Measurements from ENCODE around the gene PSMC5. TPM values are rescaled to one million over a fixed set of nuclear protein-coding genes. Genes with fewer than 3 reads are reported as not detected.

Gene PSMC5
- total and polyA plus RNA-seq, 9 of the 15 experiments (the other 6 are each of a cell fraction or from before 2014, with no cell fraction given) = 89.2 to 393 (median 161) TPM

- TF ChIP-seq RBM25 (IDR thresholded peaks at IDR 0.05; ENCODE audit: low read depth, low read length, severe bottlenecking) (peak; percentile 51), ZNF217 (CRISPR knock-in tag; IDR thresholded peaks at IDR 0.05) (no peak), ZBTB43 (CRISPR knock-in tag; IDR thresholded peaks at IDR 0.05) (peak; percentile 94), POLR3G (IDR thresholded peaks at IDR 0.05; ENCODE audit: extremely low read depth, insufficient read length, insufficient replicate concordance) (no peak), RFX1 (IDR thresholded peaks at IDR 0.05) (no peak), JUND (IDR thresholded peaks at IDR 0.05; ENCODE audit: borderline replicate concordance, low read depth, low read length) (peak; percentile 97), JUND (tag; IDR thresholded peaks at IDR 0.05; ENCODE audit: borderline replicate concordance, low read depth, low read length) (peak; percentile 53; the same call in 1 of the 3 replicates), ERF (CRISPR knock-in tag; IDR thresholded peaks at IDR 0.05) (peak; percentile 81), ZNF282 (CRISPR knock-in tag; IDR thresholded peaks at IDR 0.05) (peak; percentile 90; the same call in 1 of the 2 replicates), ZNF785 (CRISPR knock-in tag; IDR thresholded peaks at IDR 0.05) (no peak), TOE1 (IDR thresholded peaks at IDR 0.05; ENCODE audit: borderline replicate concordance) (peak; percentile 99), TOE1 (CRISPR knock-in tag; IDR thresholded peaks at IDR 0.05; ENCODE audit: borderline replicate concordance, low read depth) (peak; percentile 89; the same call in 1 of the 2 replicates), THRB (CRISPR knock-in tag; conservative IDR thresholded peaks at IDR 0.05) (no peak), MLX (CRISPR knock-in tag; conservative IDR thresholded peaks at IDR 0.05) (peak; percentile 63 to 94; a peak in 2 of 4 replicates), RERE (CRISPR knock-in tag; IDR thresholded peaks at IDR 0.05; ENCODE audit: borderline replicate concordance) (peak; percentile 85; the same call in 1 of the 2 replicates)
- TF ChIP-seq, protein P1, sequence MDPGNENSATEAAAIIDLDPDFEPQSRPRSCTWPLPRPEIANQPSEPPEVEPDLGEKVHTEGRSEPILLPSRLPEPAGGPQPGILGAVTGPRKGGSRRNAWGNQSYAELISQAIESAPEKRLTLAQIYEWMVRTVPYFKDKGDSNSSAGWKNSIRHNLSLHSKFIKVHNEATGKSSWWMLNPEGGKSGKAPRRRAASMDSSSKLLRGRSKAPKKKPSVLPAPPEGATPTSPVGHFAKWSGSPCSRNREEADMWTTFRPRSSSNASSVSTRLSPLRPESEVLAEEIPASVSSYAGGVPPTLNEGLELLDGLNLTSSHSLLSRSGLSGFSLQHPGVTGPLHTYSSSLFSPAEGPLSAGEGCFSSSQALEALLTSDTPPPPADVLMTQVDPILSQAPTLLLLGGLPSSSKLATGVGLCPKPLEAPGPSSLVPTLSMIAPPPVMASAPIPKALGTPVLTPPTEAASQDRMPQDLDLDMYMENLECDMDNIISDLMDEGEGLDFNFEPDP (CRISPR knock-in tag; IDR thresholded peaks at IDR 0.05) = no peak
Observed at GRCh38 chr17:63848834-63849689, 21.8 kb downstream of the PSMC5 start (continued).

All from K562 (cell line).